Stimulated activated naive CD8-positive, alpha-beta T cell treated with anti-CD3 and anti-CD28 coated beads, Interleukin-15, Interleukin-2, amounts not matched to agents 100 ng/mL and 50 ng/mL, for 24 hours (primary cell): ENCODE measurements around the gene TRIM28.
A peak's percentile ranks its signal among the peaks of the same experiment; 100 is the strongest.

ENCODE experiments used
- H3K27ac Mint-ChIP-seq: one replicate; pipeline ENCODE4 v1.8.0; 2021; ENCODE audit warnings: mild to moderate bottlenecking, mixed read lengths
- H3K27me3 Mint-ChIP-seq: one replicate; pipeline ENCODE4 v1.8.0; 2021; ENCODE audit warnings: mixed read lengths
- H3K36me3 Mint-ChIP-seq: one replicate; pipeline ENCODE4 v1.8.0; 2021; ENCODE audit warnings: low read depth, mixed read lengths
- H3K4me1 Mint-ChIP-seq: one replicate; pipeline ENCODE4 v1.8.0; 2021; ENCODE audit warnings: low read depth, mixed read lengths
- H3K4me3 Mint-ChIP-seq: one replicate; pipeline ENCODE4 v1.8.0; 2021; ENCODE audit warnings: mild to moderate bottlenecking, mixed read lengths
- H3K9me3 Mint-ChIP-seq: one replicate; pipeline ENCODE4 v1.8.0; 2021; ENCODE audit warnings: mixed read lengths

TRIM28 gene

DNA sequence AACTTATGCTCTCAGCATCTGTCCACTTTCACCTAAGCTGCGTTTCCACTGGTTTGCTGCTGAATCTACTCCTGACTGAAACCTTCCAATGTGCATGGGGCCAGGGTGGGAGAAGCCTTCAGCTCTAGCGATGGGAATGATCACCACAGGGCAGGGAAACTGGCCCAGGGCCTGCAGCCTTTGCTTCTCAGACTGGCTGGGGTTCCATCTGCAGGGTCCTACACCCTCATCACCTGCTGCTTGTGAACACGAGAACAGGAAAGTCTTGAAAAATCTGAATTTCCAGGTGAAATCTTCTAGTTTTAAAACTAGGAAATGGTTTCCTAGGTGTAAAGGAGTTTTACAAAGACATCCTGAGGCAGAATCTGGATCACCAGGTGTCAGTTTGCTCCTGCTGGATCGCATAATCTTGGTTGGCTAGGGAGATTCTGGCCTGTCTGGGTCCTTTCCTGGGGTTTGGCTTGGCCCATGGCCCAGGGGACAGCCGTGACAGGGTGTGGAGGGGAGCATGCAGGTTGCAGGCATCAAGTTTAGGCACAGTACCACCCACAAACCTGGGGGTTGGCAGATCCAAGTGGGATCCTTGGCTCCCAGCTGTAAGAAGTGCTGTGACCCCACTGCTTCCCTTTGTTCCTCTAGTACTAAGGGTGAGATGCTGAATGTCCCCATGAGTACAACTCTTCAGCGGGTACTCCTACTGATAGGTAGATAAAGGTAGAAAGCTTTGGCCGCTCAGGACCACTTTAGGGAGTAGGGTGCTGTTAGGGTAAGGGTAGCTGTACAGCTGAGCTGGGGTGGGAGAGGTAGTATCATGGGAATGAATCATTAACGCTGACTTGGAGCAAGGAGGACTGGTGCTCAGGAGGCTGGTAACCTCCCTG, 16.4 kb downstream of the TRIM28 start:
- no peaks in the 10 kb centered on the region for H3K27me3 Mint-ChIP-seq
- no peaks in the 10 kb centered on the region for H3K9me3 Mint-ChIP-seq
- peaks cover 67% of the 10 kb centered on the region for H3K4me1 Mint-ChIP-seq
- H3K4me3 Mint-ChIP-seq, result peak overlapping the region; percentile 99
- peak overlapping the region; percentile 100 for H3K27ac Mint-ChIP-seq
- H3K36me3 Mint-ChIP-seq, result peaks cover 43% of the 10 kb centered on the region

DNA sequence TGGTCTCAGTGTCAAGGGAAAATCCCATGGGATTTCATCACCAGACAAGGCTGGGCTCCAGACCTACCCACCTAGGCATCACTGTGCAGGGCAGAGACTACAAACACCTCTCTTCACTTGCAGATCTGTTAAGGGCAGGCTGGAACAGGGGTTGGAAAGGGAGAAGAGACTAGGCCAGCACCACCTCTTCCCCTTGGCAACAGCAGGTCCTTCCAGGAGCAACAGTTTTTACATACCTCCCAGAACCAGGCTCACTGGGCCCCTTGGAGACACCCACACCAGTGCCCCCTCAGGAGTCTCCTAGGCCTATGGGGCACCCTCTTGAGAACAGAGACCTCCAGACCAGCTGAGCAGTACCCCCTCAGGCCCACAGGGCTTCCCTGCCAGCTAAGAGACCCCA, 17.1 kb downstream of the TRIM28 start:
- peaks cover 61% of the 10 kb centered on the region for H3K4me1 Mint-ChIP-seq
- peaks cover 36% of the 10 kb centered on the region for H3K36me3 Mint-ChIP-seq
- H3K9me3 Mint-ChIP-seq, result no peaks in the 10 kb centered on the region
- peak overlapping the region; percentile 81 for H3K4me3 Mint-ChIP-seq
- peak overlapping the region; percentile 100 for H3K27ac Mint-ChIP-seq
- no peaks in the 10 kb centered on the region for H3K27me3 Mint-ChIP-seq

GRCh38 chr19:58561373-58562121, 17.7 kb downstream of the TRIM28 start:
- peak overlapping the region; percentile 82 for H3K27ac Mint-ChIP-seq

GRCh38 chr19:58562122-58563033, 18.5 kb downstream of the TRIM28 start:
- Mint-ChIP-seq H3K27me3 (no peaks in the 10 kb centered on the region), H3K4me1 (peaks cover 48% of the 10 kb centered on the region)

More at GRCh38 chr19:58561373-58562121, 17.7 kb downstream of the TRIM28 start:
- Mint-ChIP-seq H3K4me3 (peak overlapping the region; percentile 81), H3K36me3 (peaks cover 30% of the 10 kb centered on the region), H3K27me3 (no peaks in the 10 kb centered on the region), H3K4me1 (peaks cover 55% of the 10 kb centered on the region), H3K9me3 (no peaks in the 10 kb centered on the region)

GRCh38 chr19:58563034-58563573, 19.2 kb downstream of the TRIM28 start:
- Mint-ChIP-seq H3K27ac (peak overlapping the region; percentile 67), H3K9me3 (no peaks in the 10 kb centered on the region), H3K36me3 (peaks cover 20% of the 10 kb centered on the region), H3K4me1 (peaks cover 43% of the 10 kb centered on the region), H3K4me3 (peak overlapping the region; percentile 81), H3K27me3 (no peaks in the 10 kb centered on the region)

More at GRCh38 chr19:58562122-58563033, 18.5 kb downstream of the TRIM28 start:
- Mint-ChIP-seq H3K27ac (peak overlapping the region; percentile 82), H3K36me3 (peaks cover 22% of the 10 kb centered on the region), H3K9me3 (no peaks in the 10 kb centered on the region), H3K4me3 (peak overlapping the region; percentile 81)

- H3K4me3 Mint-ChIP-seq, result peak overlapping the region; percentile 81
- peaks cover 24% of the 10 kb centered on the region for H3K36me3 Mint-ChIP-seq
- H3K4me1 Mint-ChIP-seq, result peaks cover 43% of the 10 kb centered on the region
- H3K27me3 Mint-ChIP-seq, result no peaks in the 10 kb centered on the region
- H3K9me3 Mint-ChIP-seq, result no peaks in the 10 kb centered on the region
- peak overlapping the region; percentile 30 for H3K27ac Mint-ChIP-seq
These were observed 20.0 kb downstream of the TRIM28 start for GRCh38 chr19:58563823-58564222.

DNA sequence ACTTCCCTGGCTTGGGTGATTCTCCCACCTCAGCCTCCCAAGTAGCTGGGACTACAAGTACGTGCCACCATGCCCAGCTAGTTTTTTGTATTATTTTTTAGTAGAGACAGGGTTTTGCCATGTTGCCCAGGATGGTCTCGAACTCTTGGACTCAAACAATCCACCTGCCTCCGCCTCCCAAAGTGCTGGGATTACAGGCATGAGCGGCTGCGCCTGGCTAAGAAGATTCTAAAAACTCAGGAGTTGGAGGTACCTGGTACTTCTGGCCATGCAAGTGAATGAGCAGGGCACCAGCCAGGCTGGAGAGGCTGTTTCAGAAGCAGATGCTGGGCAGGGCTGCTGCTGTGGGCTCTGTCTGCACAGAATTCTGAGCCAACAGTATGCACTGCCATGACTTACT, 23.1 kb downstream of the TRIM28 start:
- Mint-ChIP-seq H3K36me3 (peaks cover 31% of the 10 kb centered on the region), H3K4me1 (peaks cover 27% of the 10 kb centered on the region), H3K27me3 (no peaks in the 10 kb centered on the region), H3K4me3 (no peak overlapping the region), H3K9me3 (no peaks in the 10 kb centered on the region), H3K27ac (no peak overlapping the region)

DNA sequence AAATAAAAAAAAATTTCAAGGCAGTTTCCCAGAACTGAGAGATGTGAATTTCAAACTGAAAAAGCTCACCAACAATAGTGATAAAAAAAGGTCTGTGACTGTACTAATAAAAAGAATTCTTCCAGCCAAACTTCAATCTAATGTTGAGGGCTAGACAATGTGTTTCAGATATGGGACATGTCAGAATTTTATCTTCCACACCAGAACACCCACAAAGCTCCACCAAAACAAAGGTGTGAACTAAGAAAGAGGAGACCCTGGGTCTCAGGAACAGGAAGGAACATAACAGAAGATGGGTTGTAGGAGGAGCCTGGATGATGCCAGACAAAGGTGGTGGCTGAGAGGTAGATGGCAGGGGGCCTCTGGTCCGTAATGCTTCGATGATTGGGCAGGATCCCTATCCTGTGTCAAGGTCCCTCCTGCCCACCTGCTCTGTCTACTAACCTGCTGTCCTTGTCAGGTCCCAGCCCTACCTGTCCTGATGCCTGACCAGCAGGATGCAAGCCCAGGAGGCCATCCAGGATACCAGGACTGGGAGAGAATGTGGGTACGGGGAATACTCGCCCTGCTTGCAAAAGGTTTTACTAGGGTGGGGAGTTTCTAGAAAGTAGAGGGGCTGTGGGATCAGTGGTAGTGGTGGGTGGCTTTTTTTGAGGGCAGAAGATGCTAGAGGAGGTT, 24.7 kb downstream of the TRIM28 start:
- peak overlapping the region; percentile 8 for H3K27ac Mint-ChIP-seq
- H3K4me3 Mint-ChIP-seq, result no peak overlapping the region
- H3K36me3 Mint-ChIP-seq, result peaks cover 33% of the 10 kb centered on the region
- no peaks in the 10 kb centered on the region for H3K27me3 Mint-ChIP-seq
- H3K4me1 Mint-ChIP-seq, result peaks cover 26% of the 10 kb centered on the region
- H3K9me3 Mint-ChIP-seq, result no peaks in the 10 kb centered on the region

GRCh38 chr19:58569191-58569942, 25.5 kb downstream of the TRIM28 start:
- H3K36me3 Mint-ChIP-seq, result peaks cover 31% of the 10 kb centered on the region
- H3K4me3 Mint-ChIP-seq, result no peak overlapping the region
- no peaks in the 10 kb centered on the region for H3K27me3 Mint-ChIP-seq
- no peaks in the 10 kb centered on the region for H3K9me3 Mint-ChIP-seq
- H3K4me1 Mint-ChIP-seq, result peaks cover 29% of the 10 kb centered on the region
- peak overlapping the region; percentile 8 for H3K27ac Mint-ChIP-seq

- Mint-ChIP-seq H3K36me3 (peaks cover 27% of the 10 kb centered on the region), H3K27me3 (no peaks in the 10 kb centered on the region), H3K4me1 (peaks cover 30% of the 10 kb centered on the region), H3K9me3 (no peaks in the 10 kb centered on the region), H3K27ac (no peak overlapping the region), H3K4me3 (no peak overlapping the region)
These were observed 26.2 kb downstream of the TRIM28 start for GRCh38 chr19:58569943-58570670.

DNA sequence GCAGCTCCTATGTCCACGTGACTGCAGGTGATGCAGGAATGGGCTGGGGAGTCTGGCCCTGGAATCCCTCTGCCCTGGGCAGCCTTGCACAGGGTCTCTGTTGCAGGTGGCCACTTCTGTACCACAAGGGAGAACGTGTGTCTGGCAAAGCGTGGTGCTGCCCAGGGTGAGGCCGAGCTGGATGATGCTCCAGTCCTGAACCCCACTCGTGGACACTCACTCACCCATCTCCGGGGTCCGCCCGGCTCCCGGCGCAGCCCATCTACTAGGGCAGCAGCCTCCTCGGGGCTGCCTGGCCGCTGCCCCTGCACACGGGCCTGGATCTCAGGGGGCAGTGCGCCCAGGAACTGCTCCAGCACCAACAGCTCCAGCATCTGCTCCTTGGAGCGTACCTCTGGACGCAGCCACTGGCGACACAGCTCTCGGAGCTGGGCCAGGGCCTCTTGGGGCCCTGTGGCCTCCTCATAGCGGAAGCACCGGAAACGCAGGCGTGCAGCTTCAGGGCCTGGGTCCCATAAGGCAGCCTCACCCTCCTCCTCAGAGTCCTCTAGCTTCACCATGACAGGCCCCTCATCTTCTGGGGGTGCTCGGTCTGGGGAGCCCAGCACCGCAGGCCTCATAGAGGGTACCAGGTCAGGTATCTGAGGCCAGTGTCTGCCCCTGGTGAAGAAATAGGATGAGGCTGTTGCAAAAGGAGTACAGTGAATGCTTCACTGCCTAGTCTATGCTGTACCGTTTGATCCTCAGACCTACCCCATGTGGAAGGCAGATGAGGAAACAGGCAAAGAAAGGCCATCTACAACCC, 27.1 kb downstream of the TRIM28 start:
- H3K27me3 Mint-ChIP-seq, result no peaks in the 10 kb centered on the region
- no peak overlapping the region for H3K27ac Mint-ChIP-seq
- H3K36me3 Mint-ChIP-seq, result peaks cover 27% of the 10 kb centered on the region
- H3K4me1 Mint-ChIP-seq, result peaks cover 34% of the 10 kb centered on the region
- no peak overlapping the region for H3K4me3 Mint-ChIP-seq
- no peaks in the 10 kb centered on the region for H3K9me3 Mint-ChIP-seq

GRCh38 chr19:58571575-58571947, 27.7 kb downstream of the TRIM28 start:
- no peaks in the 10 kb centered on the region for H3K9me3 Mint-ChIP-seq
- H3K4me1 Mint-ChIP-seq, result peaks cover 36% of the 10 kb centered on the region
- peak overlapping the region; percentile 100 for H3K27ac Mint-ChIP-seq
- H3K36me3 Mint-ChIP-seq, result peaks cover 27% of the 10 kb centered on the region
- no peak overlapping the region for H3K4me3 Mint-ChIP-seq
- no peaks in the 10 kb centered on the region for H3K27me3 Mint-ChIP-seq
